Heart left ventricle (tissue), 16 donors: ENCODE measurements around the gene MPPED1. TPM values are rescaled to one million over a fixed set of nuclear protein-coding genes. Genes with fewer than 3 reads are reported as not detected.

Experiments used
- ATAC-seq, 4 donors: fragments of 200-7000 bp; cut with Tn5 transposase; one replicate each; pipeline ENCODE4 v1.9.1; 2020 to 2022; ENCODE audit warnings: moderate library complexity in 4 of 4, mild to moderate bottlenecking in 3 of 4, moderate number of reproducible peaks in 1 of 4
- DNase-seq, 5 donors: peaks; one replicate each; pipeline ENCODE4 v3.0.0-alpha.2; 2020
- H3K27ac ChIP-seq, 12 donors: fragments of 200-600 bp; sonication (generic) in 4 of 12; one replicate each; pipeline versions ENCODE4 v1.5.0 to v1.8.0; 2016 to 2022; ENCODE audit warnings: mild to moderate bottlenecking in 2 of 12
- H3K27me3 ChIP-seq, 9 donors: fragments of 200-600 bp; sonication (generic) in 2 of 9; one replicate each; pipeline versions ENCODE4 v1.5.1 to v1.8.0; 2016 to 2022; ENCODE audit warnings: mild to moderate bottlenecking in 3 of 9
- H3K36me3 ChIP-seq, 9 donors: fragments of 200-600 bp; sonication (generic) in 2 of 9; one replicate each; pipeline versions ENCODE4 v1.5.0 to v1.8.0; 2018 to 2022; ENCODE audit warnings: mild to moderate bottlenecking in 2 of 9
- H3K4me1 ChIP-seq, 12 donors: fragments of 200-600 bp; sonication (generic) in 4 of 12; one replicate each; pipeline versions ENCODE4 v1.5.0 to v1.8.0; 2016 to 2022; ENCODE audit warnings: mild to moderate bottlenecking in 3 of 12
- H3K4me3 ChIP-seq, 12 donors: fragments of 200-600 bp; sonication (generic) in 4 of 12; one replicate each; pipeline versions ENCODE4 v1.5.0 to v1.8.0; 2017 to 2022; ENCODE audit warnings: mild to moderate bottlenecking in 9 of 12, moderate library complexity in 4 of 12
- H3K9me3 ChIP-seq, 12 donors: fragments of 200-600 bp; sonication (generic) in 4 of 12; one replicate each; pipeline versions ENCODE4 v1.5.0 to v1.8.0; 2016 to 2022; ENCODE audit warnings: mild to moderate bottlenecking in 1 of 12
- CTCF ChIP-seq, 12 donors: fragments of 200-600 bp; sonication (generic) in 4 of 12; IDR thresholded peaks; one replicate each; pipeline versions ENCODE4 v1.5.0 to v1.8.0; 2018 to 2022; ENCODE audit warnings: antibody characterized with exemption in 12 of 12, mild to moderate bottlenecking in 5 of 12
- POLR2A ChIP-seq, 2 donors: fragments of 450-650 bp; IDR thresholded peaks; one replicate each; pipeline ENCODE4 v1.6.1; 2017; ENCODE audit warnings: antibody characterized with exemption in 2 of 2, mild to moderate bottlenecking in 2 of 2, moderate library complexity in 2 of 2
- WGBS, 4 donors: extraction: QIAGEN DNeasy Blood & Tissue Kit in 2 of 4; methylation state at CpG; one replicate each; pipeline versions ENCODE4 v1.1.5 to v1.1.7; 2013 to 2018; 5-methylcytosine and 5-hydroxymethylcytosine counted together
- intact Hi-C, 10 donors: fragments of 100-400 bp; cut with DNase I; formaldehyde crosslinking; loops; one replicate each; pipeline versions ENCODE4 v1.11.1 to v1.14.2; 2022
- polyA plus RNA-seq, 2 donors: library from polyadenylated mRNA; stranded (reverse); fragments of 200-250 nt; gene quantifications; one replicate each; pipeline ENCODE4 v1.2.3, GENCODE V29; 2013
- total RNA-seq, 9 donors: library from RNA; depleted of rRNA in 2 of 9; stranded (reverse); fragments of >200 nt in 2 of 9; fragmentation: NEBNext Ultra II Directional in 3 of 9; extraction: Animal tissue kit (Norgen Biotek cat#: 25700) in 3 of 9; gene quantifications; one replicate each; pipeline versions ENCODE4 v1.1.0 to v1.2.4, GENCODE V29; 2016 to 2023
- donor health status: ischemic (EF 13 %, LVEDD 7.1; RV severe dilation, severe dysfunction).
- donor health status: healthy with polysubstance abuse.
- donor health status: DM: no; HTN: yes; CAD: no.
- donor health status: DM: no; HTN: no; CAD: no.
- donor health status: ischemic (EF 25% LVEDD 6.9; RV normal size, moderate dysfunction).
- donor health status: ischemic (EF 25% LVEDD 5.7; RV mildly dilated, moderate dysfunction).
- donor health status: healthy.
- donor health status: DM: yes; HTN: yes; CAD: no.
- donor health status: ischemic (EF 35%, LVEDD 5.7; RV mildly dilated, moderate dysfunction).
- donor health status: nonischemic (EF 11% LVEDD 7.7; RV severe dilation, severe dysfunction).
- donor health status: DM: yes; HTN: yes; CAD: no.
- donor health status: PGD.
- donor health status: ischemic (EF 29% LVEDD 5.4; RV normal size, mild dysfunction).
- donor health status: nonischemic (EF 23%, LVEDD 6.1; RV moderate dilation, normal function).

Gene MPPED1
- total and polyA plus RNA-seq, 11 donors, result 0.12 TPM; not detected in 10

GRCh38 chr22:43406186-43406790, 5.5 kb upstream of the MPPED1 start:
- intact Hi-C loops, result no loop called here
- TF ChIP-seq POLR2A (IDR thresholded peaks at IDR 0.05) (no peak), CTCF (IDR thresholded peaks at IDR 0.05) (no peak)
- H3K4me1 ChIP-seq, result peaks cover 0 to 1% (median 0%) of the 10 kb centered on the region in 12 donors
- H3K4me3 ChIP-seq, result no peak overlapping the region
- peak in 2 of 5 donors; percentile 11 to 37 for DNase-seq
- no peak for ATAC-seq
- peaks cover 3 to 27% (median 16%) of the 10 kb centered on the region in 9 donors for H3K27me3 ChIP-seq
- no peaks in the 10 kb centered on the region for H3K36me3 ChIP-seq
- H3K27ac ChIP-seq, result no peak overlapping the region
- WGBS, 4 donors, result 75 to 79% (median 76%) methylated on average over 12 of the region's 12 CpGs
- H3K9me3 ChIP-seq, result no peaks in the 10 kb centered on the region

DNA sequence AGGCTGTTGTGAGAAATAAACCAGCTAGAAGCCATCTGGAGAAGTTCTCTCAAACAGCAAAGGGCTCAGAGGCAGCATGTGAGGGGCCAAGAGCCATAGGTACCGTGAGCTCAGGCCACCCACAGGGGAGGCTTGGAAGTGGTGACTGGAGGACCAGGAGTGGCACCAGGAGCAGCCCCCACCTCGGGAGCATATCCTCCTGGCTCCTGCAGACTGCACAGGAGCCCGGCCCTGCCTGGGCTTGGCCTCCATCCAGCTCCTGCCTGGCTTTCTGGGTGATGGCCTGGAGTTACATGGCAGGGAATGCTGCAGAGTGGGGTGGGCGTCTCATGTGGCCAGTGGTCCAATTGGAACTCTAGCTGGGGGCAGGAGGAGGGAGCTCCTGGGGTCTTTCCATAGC, 4.2 kb upstream of the MPPED1 start:
- DNase-seq, result peak in 1 of 5 donors; percentile 41
- Histone ChIP-seq H3K27me3 (peaks cover 7 to 32% (median 23%) of the 10 kb centered on the region in 9 donors), H3K4me1 (peaks cover 0 to 10% (median 0%) of the 10 kb centered on the region in 12 donors), H3K27ac (no peak overlapping the region), H3K9me3 (no peaks in the 10 kb centered on the region), H3K4me3 (no peak overlapping the region), H3K36me3 (no peaks in the 10 kb centered on the region)
- ATAC-seq, result no peak
- intact Hi-C loops, result no loop called here
- WGBS, 4 donors, result 42 to 78% (median 58%) methylated on average over 3 to 4 of the region's 4 CpGs
- TF ChIP-seq CTCF (IDR thresholded peaks at IDR 0.05) (no peak), POLR2A (IDR thresholded peaks at IDR 0.05) (no peak)

DNA sequence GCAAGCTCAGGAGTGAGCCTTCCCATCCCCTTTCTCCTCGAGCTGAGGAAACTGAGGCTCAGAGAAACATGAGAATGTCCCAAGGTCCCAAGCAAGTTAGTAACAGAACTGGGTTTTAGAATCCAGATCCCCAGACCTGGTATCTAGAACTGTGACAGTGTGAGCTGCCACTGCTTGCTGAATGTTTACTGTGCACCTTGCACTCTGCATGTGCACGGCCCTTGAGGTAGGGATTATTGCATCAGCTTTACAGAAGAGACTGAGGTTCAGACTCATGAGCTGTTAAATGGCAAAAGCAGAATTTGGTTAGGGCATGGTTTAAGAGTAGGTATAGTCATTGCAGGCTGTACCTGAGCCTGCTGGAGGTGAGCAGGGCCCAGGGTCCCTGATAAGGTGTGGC, 3.8 kb upstream of the MPPED1 start:
- ATAC-seq, result no peak
- TF ChIP-seq POLR2A (IDR thresholded peaks at IDR 0.05), result no peak
- no peak for TF ChIP-seq CTCF (IDR thresholded peaks at IDR 0.05)

GRCh38 chr22:43409046-43409445, 2.8 kb upstream of the MPPED1 start:
- no peak overlapping the region for H3K4me3 ChIP-seq
- peaks cover 21 to 47% (median 31%) of the 10 kb centered on the region in 9 donors for H3K27me3 ChIP-seq
- DNase-seq (peak in 1 of 5 donors; percentile 19), ATAC-seq (no peak)
- H3K9me3 ChIP-seq, result no peaks in the 10 kb centered on the region
- H3K4me1 ChIP-seq, result peaks cover 0 to 13% (median 0%) of the 10 kb centered on the region in 12 donors
- H3K36me3 ChIP-seq, result no peaks in the 10 kb centered on the region
- intact Hi-C loops, result no loop called here
- TF ChIP-seq CTCF (IDR thresholded peaks at IDR 0.05) (no peak), POLR2A (IDR thresholded peaks at IDR 0.05) (no peak)
- WGBS, 4 donors, result 72 to 85% (median 83%) methylated on average over 8 of the region's 8 CpGs
- H3K27ac ChIP-seq, result no peak overlapping the region

More for the DNA sequence above, 3.8 kb upstream of the MPPED1 start:
- WGBS, 4 donors, result 70 to 93% (median 84%) methylated on average over 2 of the region's 2 CpGs
- peaks cover 0 to 13% (median 0%) of the 10 kb centered on the region in 12 donors for H3K4me1 ChIP-seq
- intact Hi-C loops, result no loop called here
- H3K36me3 ChIP-seq, result no peaks in the 10 kb centered on the region
- H3K27ac ChIP-seq, result no peak overlapping the region
- DNase-seq, result no peak
- peaks cover 11 to 37% (median 27%) of the 10 kb centered on the region in 9 donors for H3K27me3 ChIP-seq
- H3K4me3 ChIP-seq, result no peak overlapping the region
- H3K9me3 ChIP-seq, result no peaks in the 10 kb centered on the region
